ENCODE results near the gene RARRES1. TPM values are rescaled to one million over a fixed set of nuclear protein-coding genes. Genes with fewer than 3 reads are reported as not detected.

Gene RARRES1
- 1 to 10 TPM; 1.8 to 9.2 (median 7.0) TPM for total RNA-seq
- long read RNA-seq, result 0 reads

GRCh38 chr3:158731938-158732855 is at the start of gene RARRES1:
Gene RARRES1 (minus strand): TSS chr3:158732457. CDS start chr3:158732415, 42 bp downstream.
- Histone ChIP-seq H3K9me3 (no peaks in the 10 kb centered on the region), H3K27ac (peak within 1 kb of the TSS in 2 of 3 donors; percentile 10 to 67), H3K27me3 (no peaks in the 10 kb centered on the region), H3K4me3 (peak within 1 kb of the TSS; percentile 65 to 75 (median 70)), H3K36me3 (no peaks in the 10 kb centered on the region), H3K4me1 (peaks cover 0 to 5% (median 0%) of the 10 kb centered on the region in 4 donors)
- WGBS (ENCODE audit: insufficient coverage, low coverage, low lambda C conversion rate, missing lambda C conversion rate), result 0% methylated on average over 9 of the region's 101 CpGs
- peak; percentile 76 to 84 (median 84) for DNase-seq
- intact Hi-C loops (cut with DNase I), result loop anchor here in 1 of 2 donors (10.0 kb wide), 1 partner anchor 53 kb away; no protein-coding TSS in a partner anchor
- TF ChIP-seq CTCF (IDR thresholded peaks at IDR 0.05) (peak in 2 of 4 donors; percentile 11 to 27), POLR2A (IDR thresholded peaks at IDR 0.05) (peak; percentile 40)
- peak; percentile 79 to 88 (median 84) for ATAC-seq

GRCh38 chr3:158781849-158782248 is 49.6 kb upstream of the RARRES1 start:
- WGBS (ENCODE audit: insufficient coverage, low coverage, low lambda C conversion rate, missing lambda C conversion rate), result 70% methylated on average over 1 of the region's 1 CpG
- no peak for TF ChIP-seq POLR2A (IDR thresholded peaks at IDR 0.05)
- TF ChIP-seq CTCF (IDR thresholded peaks at IDR 0.05), result no peak
- H3K36me3 ChIP-seq, result no peaks in the 10 kb centered on the region
- intact Hi-C loops (cut with DNase I), result loop anchor here in 1 of 2 donors (10.0 kb wide), 1 partner anchor 47 kb away; the partner anchor contains the start of gene RARRES1
- DNase-seq (no peak), ATAC-seq (no peak)
- no peaks in the 10 kb centered on the region for H3K27me3 ChIP-seq
- H3K4me1 ChIP-seq, result no peaks in the 10 kb centered on the region
- no peak overlapping the region for H3K27ac ChIP-seq
- H3K9me3 ChIP-seq, result no peaks in the 10 kb centered on the region
- H3K4me3 ChIP-seq, result no peak overlapping the region

- H3K4me1 ChIP-seq, result no peaks in the 10 kb centered on the region
- H3K27me3 ChIP-seq, result no peaks in the 10 kb centered on the region
- ATAC-seq (no peak), DNase-seq (no peak)
- 79% methylated on average over 2 of the region's 2 CpGs for WGBS (ENCODE audit: insufficient coverage, low coverage, low lambda C conversion rate, missing lambda C conversion rate)
- H3K9me3 ChIP-seq, result no peaks in the 10 kb centered on the region
- no peak for TF ChIP-seq POLR2A (IDR thresholded peaks at IDR 0.05)
- no peak for TF ChIP-seq CTCF (IDR thresholded peaks at IDR 0.05)
- H3K27ac ChIP-seq, result no peak overlapping the region
- intact Hi-C loops (cut with DNase I), result loop anchor here in 1 of 2 donors (10.0 kb wide), 1 partner anchor 46 kb away; the partner anchor contains the start of gene RARRES1
- H3K36me3 ChIP-seq, result no peaks in the 10 kb centered on the region
- H3K4me3 ChIP-seq, result no peak overlapping the region
Observed at GRCh38 chr3:158781191-158781590, 48.9 kb upstream of the RARRES1 start.

GRCh38 chr3:158780766-158781165 is 48.5 kb upstream of the RARRES1 start:
- Histone ChIP-seq H3K4me1 (no peaks in the 10 kb centered on the region), H3K27ac (no peak overlapping the region), H3K36me3 (no peaks in the 10 kb centered on the region), H3K27me3 (no peaks in the 10 kb centered on the region), H3K9me3 (no peaks in the 10 kb centered on the region), H3K4me3 (no peak overlapping the region)
- intact Hi-C loops (cut with DNase I), result loop anchor here in 1 of 2 donors (10.0 kb wide), 1 partner anchor 46 kb away; the partner anchor contains the start of gene RARRES1
- ATAC-seq (no peak), DNase-seq (no peak)
- TF ChIP-seq CTCF (IDR thresholded peaks at IDR 0.05) (no peak), POLR2A (IDR thresholded peaks at IDR 0.05) (no peak)
- WGBS (ENCODE audit: insufficient coverage, low coverage, low lambda C conversion rate, missing lambda C conversion rate), result 55% methylated on average over 1 of the region's 1 CpG
